GM12878 (cell line): Measurements from ENCODE around the gene MICALL2.

Experiments
- BHLHE40 ChIP-seq, 2 experiments: fragments of 450-650 bp in 1 of 2; IDR thresholded peaks; 2 replicates each; pipeline ENCODE4 v1.6.1; 2011 to 2017; ENCODE audit warnings: low read depth in 2 of 2, borderline replicate concordance in 1 of 2, improper control_type of control experiment in 1 of 2, low read length in 1 of 2, mild to moderate bottlenecking in 1 of 2
- CEBPB ChIP-seq, 2 experiments: fragments of 150-350 bp in 1 of 2; IDR thresholded peaks; 2 replicates each; pipeline ENCODE4 v1.6.1; 2012 to 2014; ENCODE audit warnings: low read depth in 2 of 2, low read length in 2 of 2, borderline replicate concordance in 1 of 2, inconsistent platforms in 1 of 2
- EGR1 ChIP-seq, 2 experiments: IDR thresholded peaks; 1 replicate in 1 of 2; 2 replicates in 1 of 2; pipeline ENCODE4 v1.6.1; 2011 to 2012; ENCODE audit warnings: low read depth in 2 of 2, low read length in 2 of 2, borderline replicate concordance in 1 of 2, mild to moderate bottlenecking in 1 of 2, moderate library complexity in 1 of 2
- EP300 ChIP-seq, 2 experiments: fragments of 150-350 bp in 1 of 2; IDR thresholded peaks; 2 replicates each; pipeline ENCODE4 v1.6.1; 2011 to 2012; ENCODE audit warnings: low read depth in 2 of 2, low read length in 2 of 2, borderline replicate concordance in 1 of 2, improper control_type of control experiment in 1 of 2, inconsistent platforms in 1 of 2; ENCODE audit not compliant: control insufficient read depth in 1 of 2
- EZH2 ChIP-seq: IDR thresholded peaks from 2 replicates; pipeline ENCODE4 v1.6.1; 2012; ENCODE audit warnings: low read depth, mild to moderate bottlenecking, control low read depth, inconsistent platforms, low read length, borderline replicate concordance; ENCODE audit not compliant: control insufficient read depth
- HDAC6 ChIP-seq: fragments of 200-600 bp; sonication (generic); IDR thresholded peaks from one replicate; pipeline ENCODE4 v1.8.0; 2017; ENCODE audit warnings: antibody characterized with exemption; ENCODE audit not compliant: unreplicated experiment
- JUND ChIP-seq: IDR thresholded peaks from 2 replicates; pipeline ENCODE4 v1.6.1; 2012; ENCODE audit warnings: low read depth, mild to moderate bottlenecking, low read length, improper control_type of control experiment, moderate library complexity
- POU2F2 ChIP-seq: IDR thresholded peaks from 3 replicates; pipeline ENCODE4 v1.6.1; 2011; ENCODE audit warnings: low read depth, mild to moderate bottlenecking, low read length, borderline replicate concordance
- TF ChIP-seq, protein P1 (sequence below), 3 experiments: IDR thresholded peaks in 2 of 3; conservative IDR thresholded peaks in 1 of 3; 2 replicates each; pipeline ENCODE4 v1.5.1; 2011; ENCODE audit warnings: low read depth in 3 of 3, low read length in 3 of 3, mild to moderate bottlenecking in 3 of 3, control low read depth in 2 of 3, moderate library complexity in 2 of 3, inconsistent platforms in 1 of 3, mixed read lengths in 1 of 3; ENCODE audit not compliant: control insufficient read depth in 2 of 3, insufficient read depth in 1 of 3; ENCODE audit errors: extremely low read depth in 1 of 3

DNA sequence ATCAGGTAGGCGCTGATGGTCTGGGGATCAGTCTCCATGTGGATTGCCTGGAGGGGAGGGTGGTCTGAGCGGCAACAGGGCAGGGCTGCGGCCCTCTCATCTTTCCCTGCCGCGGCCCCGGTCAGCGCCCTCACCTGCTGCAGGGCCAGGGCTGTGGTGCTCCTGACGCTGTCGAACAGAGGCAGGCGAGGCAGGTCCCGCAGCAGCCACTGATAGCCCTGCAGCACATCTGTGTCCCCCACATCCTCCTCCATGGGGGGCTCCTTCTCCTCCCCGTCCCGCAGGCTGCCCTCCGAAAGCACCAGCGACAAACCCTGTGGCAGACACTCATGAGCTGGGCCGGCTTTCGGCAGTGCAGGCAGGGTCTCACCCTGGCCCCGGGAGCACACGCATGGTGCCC, 25.9 kb upstream of the MICALL2 start:
- TF ChIP-seq, protein P1, sequence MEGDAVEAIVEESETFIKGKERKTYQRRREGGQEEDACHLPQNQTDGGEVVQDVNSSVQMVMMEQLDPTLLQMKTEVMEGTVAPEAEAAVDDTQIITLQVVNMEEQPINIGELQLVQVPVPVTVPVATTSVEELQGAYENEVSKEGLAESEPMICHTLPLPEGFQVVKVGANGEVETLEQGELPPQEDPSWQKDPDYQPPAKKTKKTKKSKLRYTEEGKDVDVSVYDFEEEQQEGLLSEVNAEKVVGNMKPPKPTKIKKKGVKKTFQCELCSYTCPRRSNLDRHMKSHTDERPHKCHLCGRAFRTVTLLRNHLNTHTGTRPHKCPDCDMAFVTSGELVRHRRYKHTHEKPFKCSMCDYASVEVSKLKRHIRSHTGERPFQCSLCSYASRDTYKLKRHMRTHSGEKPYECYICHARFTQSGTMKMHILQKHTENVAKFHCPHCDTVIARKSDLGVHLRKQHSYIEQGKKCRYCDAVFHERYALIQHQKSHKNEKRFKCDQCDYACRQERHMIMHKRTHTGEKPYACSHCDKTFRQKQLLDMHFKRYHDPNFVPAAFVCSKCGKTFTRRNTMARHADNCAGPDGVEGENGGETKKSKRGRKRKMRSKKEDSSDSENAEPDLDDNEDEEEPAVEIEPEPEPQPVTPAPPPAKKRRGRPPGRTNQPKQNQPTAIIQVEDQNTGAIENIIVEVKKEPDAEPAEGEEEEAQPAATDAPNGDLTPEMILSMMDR (IDR thresholded peaks at IDR 0.05 in 2 of 3, conservative IDR thresholded peaks at IDR 0.05 in 1 of 3; ENCODE audit: control insufficient read depth in 2 of 3, extremely low read depth in 1 of 3, insufficient read depth in 1 of 3, low read depth in 3 of 3, low read length in 3 of 3): no peak
- TF ChIP-seq EP300 (IDR thresholded peaks at IDR 0.05; ENCODE audit: borderline replicate concordance in 1 of 2, control insufficient read depth in 1 of 2, low read depth in 2 of 2, low read length in 2 of 2) (no peak), CEBPB (IDR thresholded peaks at IDR 0.05; ENCODE audit: borderline replicate concordance in 1 of 2, low read depth in 2 of 2, low read length in 2 of 2) (no peak), EGR1 (IDR thresholded peaks at IDR 0.05; ENCODE audit: borderline replicate concordance in 1 of 2, low read depth in 2 of 2, low read length in 2 of 2) (no peak), EZH2 (no peak), POU2F2 (no peak), JUND (no peak), HDAC6 (no peak), BHLHE40 (IDR thresholded peaks at IDR 0.05; ENCODE audit: borderline replicate concordance in 1 of 2, low read depth in 2 of 2, low read length in 1 of 2) (no peak)
